ENCODE results near the gene STAC2.

GRCh38 chr17:39231591-39232551 is 6.1 kb upstream of the STAC2 start:
- no peak for TF ChIP-seq ZSCAN29 (IDR thresholded peaks at IDR 0.05)
- TF ChIP-seq FOXJ3 (CRISPR knock-in tag; IDR thresholded peaks at IDR 0.05), result no peak
- TF ChIP-seq RAD21 (CRISPR knock-in tag; conservative IDR thresholded peaks at IDR 0.05 in 1 of 2, IDR thresholded peaks at IDR 0.05 in 1 of 2), result peak; percentile 59 to 82; a peak in 3 of 4 replicates
- no peak for TF ChIP-seq GTF2B (IDR thresholded peaks at IDR 0.05; ENCODE audit: extremely low read depth, insufficient read length)

Measured in K562 (cell line).